Measurements from ENCODE around the gene TADA2A.

DNA sequence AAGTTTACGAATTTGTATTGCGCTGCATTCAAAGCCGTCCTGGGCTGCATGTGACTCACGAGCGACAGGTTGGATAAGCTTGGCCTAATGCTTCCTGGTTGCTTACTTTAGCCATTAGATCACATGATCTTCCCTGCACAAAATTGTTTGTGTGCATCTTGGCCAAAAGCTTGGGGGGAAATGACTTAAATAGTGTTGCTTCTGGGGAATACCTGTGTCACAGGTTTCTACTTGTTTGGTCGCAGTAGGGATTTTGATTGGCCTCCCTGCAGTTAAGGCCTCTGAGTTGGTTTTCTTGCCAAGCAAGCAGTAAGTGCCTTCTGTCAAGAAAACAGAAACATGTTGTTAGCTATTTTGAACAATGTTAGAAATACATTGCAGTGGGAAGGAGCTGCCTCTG is 43.4 kb downstream of the TADA2A start:
- TF ChIP-seq YY1 (IDR thresholded peaks at IDR 0.05; ENCODE audit: insufficient read depth, insufficient read length) (no peak), ZNF274 (IDR thresholded peaks at IDR 0.05; ENCODE audit: low read depth, low read length) (no peak)

All from NT2/D1 (cell line).